Renal cortical epithelial cell (primary cell): ENCODE results near the gene WDR19. TPM values are rescaled to one million over a fixed set of nuclear protein-coding genes. Genes with fewer than 3 reads are reported as not detected.
A peak's percentile ranks its signal among the peaks of the same experiment; 100 is the strongest.

Experiments
- DNase-seq: peaks from one replicate; pipeline ENCODE4 v3.0.0-alpha.2; 2011; ENCODE audit warnings: low read depth
- total RNA-seq: library from RNA; depleted of rRNA; stranded (reverse); fragments of >200 nt; gene quantifications from 2 replicates; pipeline ENCODE4 v1.2.3, GENCODE V29; 2014

Gene WDR19
- total RNA-seq, 1 donor from 2014 or later: 42.8 TPM

DNA sequence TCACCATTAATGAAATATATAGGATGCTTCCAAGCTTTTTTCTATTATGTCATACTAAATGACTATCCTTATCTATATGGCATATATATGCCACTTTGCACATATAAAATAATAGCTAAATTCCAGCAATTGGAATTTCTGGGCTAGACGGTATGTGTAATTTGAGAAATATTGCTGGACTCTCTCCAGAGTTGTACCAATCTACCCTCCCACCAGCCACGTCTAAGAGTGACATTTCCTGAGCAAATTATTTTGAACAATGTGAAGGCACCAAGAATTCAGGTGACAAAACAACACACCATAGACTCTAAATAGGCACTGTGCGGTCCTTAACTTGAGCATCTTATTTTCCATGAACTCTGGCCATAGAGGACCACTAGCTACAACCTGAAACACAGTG is 121.5 kb downstream of the WDR19 start:
- no peak for DNase-seq

DNA sequence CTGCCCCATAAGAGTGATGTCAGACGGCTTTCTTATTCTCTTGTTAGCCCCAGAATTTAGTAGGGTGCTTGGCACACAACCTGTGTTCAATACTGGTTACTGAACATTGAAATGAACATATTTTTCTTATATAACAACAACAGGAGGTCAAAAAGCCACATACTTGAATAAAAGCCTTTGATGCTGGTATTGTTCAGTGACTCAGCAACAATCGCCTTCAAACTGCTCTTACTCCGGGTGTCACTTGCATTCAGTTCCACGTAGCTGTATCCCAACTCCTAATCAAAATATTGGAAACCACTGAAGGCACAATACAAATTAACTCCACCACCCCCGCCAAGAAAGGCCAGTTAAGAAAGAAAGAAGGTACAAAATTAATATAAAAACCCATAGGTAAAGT is 122.3 kb downstream of the WDR19 start:
- no peak for DNase-seq

DNA sequence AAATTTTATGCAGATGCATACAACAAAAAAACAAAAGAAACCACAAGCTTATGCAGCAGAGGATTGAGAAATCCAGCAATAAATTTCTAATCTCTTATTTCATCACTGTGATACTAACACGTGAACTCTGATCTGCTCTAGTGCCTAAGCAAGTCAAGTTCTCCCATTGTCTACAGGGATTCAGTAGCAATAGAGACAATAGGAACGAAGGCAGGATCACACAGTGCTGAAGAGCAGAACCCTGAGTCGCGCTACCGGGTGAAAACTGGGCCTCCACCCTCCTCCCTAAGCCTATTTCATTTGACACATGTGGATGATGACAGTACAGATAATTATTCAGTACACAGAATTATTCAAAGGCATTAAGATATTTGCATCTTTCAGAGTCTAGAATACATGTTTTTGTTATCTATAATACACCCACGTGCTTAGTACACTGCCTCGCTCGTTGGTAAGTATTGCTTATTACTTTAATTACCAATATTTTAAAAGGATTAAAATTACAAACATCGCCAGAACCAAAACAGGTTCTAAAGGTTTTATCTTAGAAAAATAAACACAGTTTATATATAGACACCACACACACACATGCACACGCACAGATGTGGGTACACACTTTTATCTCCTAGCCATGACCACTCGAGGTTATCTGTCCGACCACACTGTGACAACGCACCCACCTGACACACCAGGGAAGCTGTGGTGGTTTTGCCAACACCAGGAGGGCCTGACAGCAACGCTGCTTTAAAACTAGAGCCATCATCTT is 123.8 kb downstream of the WDR19 start:
- DNase-seq: peak; percentile 39

DNA sequence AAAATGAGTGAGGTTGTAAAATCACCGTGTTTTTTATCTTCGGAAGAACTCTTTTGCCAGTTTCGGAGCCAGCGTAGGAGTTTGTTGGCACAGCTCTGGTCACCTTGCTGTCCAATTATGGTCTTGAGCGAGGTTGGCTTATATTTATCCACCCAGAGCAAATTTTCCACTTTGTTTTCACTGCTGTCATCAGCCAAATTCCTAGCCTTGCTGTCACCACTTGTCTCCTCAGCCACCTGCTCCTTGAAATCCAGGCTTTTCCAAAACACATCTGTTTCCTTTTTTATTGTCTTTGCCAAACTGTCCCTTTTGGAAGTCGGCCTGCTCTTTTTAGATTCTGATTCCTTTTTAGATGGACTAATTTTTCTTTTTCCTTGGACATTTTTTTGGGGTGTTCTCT is 126.3 kb downstream of the WDR19 start:
- DNase-seq: no peak

DNA sequence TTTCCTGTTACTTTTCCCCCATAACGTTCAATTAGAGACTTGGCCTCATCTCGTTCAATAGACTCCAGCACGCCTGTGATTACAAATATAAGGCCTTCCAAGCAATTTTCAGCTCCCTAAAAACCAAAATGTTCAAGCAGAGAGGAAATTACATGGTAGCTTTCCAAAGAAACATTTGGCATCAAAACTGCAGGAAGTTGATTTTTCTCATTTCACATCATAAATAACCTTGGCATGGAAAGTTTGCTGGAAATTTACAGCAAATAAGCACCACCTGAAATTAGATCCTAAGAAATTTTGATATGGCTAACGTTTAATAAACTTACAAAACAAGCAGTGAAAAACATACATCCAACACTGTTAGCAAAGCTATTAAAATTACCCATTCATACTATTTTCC is 130.5 kb downstream of the WDR19 start:
- no peak for DNase-seq

DNA sequence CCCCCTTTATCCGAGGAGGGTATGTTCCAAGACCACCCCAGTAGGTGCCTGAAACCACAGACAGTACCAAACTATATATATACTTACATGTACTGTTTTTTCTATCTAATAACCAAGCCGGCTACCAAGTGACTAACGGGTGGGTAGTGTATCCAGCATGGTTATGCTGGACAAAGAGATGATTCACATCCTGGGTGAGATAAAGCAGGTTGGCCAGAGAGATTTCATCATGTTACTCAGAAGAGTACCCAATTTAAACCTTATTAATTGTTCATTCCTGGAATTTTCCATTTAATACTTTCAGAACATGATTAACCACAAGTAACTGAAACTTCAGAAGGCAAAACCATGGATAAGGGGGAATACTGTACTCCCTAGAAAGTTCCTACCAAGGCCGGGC is 137.3 kb downstream of the WDR19 start:
- peak; percentile 94 for DNase-seq

DNA sequence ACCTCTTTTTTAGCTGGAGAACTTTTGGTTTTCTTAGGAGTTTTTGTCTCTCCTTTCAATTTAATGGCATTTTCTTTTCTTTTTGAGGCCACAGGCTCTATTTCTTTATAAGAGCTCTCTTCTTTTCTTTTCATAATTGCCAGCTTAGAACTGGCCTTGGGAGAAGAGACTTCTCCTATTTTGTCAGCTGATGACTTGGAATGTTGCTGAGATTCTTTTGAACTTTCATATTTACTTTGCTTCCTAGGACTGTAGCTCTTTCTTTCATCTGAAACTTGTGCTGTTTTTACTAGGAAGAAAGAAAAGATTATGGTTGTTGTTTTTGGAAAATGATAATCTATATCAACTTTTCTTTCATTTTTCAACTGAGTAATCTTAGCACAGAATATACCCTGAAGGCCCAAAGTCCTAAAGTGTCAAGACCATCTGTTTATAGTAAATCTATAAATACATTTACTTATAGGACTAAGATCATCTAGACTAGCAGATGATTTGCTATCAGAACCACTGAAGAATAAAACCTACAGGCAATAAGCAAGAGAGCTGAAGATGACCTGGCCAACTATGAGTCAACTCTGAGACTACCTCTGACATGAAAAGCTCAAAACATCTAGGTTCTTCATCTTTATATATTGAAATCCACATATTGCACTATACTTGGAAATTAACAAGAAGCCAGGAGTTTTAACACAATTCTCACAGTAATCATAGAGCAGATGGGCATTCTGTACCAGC is 138.2 kb downstream of the WDR19 start:
- peak; percentile 42 for DNase-seq

DNA sequence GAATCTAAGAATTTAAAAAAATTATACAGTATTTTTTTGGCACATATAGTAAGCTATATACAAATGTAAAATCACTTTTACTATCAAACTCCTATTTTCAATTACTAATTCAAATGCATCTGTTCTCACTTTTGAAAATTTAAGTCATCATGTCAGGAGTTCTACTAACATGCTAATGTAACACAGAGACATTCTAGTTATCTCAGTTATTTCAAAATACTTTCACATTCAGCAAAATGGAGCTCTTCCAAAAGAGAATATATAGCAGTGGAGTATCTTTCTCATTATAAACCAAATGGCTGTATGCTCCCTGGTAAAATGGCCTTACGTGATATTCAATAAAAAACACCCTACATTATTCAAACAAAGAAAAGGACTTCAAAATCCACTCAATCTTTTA is 141.5 kb downstream of the WDR19 start:
- DNase-seq: no peak

DNA sequence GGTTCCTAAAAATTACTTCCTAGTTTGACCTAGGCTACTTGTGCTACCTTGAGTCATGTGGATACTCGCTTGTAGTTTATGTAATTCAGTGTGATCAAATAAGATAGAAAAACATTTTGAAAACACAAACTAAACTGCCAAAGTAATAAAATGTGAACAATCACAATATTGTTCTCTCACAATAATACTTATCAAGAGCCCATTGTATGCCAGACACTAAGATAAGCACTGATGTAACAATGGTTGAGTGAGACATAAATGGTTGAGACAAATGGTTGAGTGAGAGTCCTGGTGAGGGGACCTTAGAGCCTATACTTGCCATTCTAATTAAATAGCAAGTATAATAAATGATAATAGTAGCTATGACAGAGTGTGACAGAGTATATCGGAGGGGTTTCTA is 142.1 kb downstream of the WDR19 start:
- DNase-seq: no peak

DNA sequence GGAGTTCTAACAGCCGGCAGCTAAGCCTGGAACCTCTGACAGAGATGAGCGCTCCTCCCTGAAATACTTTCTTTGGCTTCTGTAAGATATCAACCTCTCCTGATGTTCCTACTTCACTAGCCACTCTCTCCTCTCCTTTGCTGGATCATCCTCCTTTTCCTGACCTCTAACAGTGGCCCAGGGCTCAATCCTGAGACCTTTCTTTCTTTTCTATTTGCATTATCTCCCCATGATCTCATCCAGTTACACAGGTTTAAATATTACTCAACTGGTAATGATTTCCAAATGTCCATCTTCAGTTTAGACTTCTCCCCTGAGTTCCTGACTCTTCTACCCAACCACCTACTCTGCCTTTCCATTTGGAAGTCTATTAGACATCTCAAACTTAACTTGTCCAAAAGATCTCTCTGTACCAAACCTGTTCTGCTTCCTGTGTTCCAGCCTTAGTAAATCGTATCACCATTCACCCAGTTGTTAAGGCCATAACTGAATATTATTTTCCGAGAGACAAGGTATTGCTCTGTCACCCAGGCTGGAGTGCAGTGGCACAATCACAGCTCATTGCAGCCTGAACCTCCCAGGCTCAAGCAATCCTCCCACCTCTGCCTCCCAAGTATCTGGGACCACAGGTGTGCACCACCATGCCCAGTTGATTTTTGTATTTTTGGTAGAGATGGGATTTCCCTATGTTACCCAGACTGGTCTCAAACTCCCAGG is 142.7 kb downstream of the WDR19 start:
- peak; percentile 46 for DNase-seq

DNA sequence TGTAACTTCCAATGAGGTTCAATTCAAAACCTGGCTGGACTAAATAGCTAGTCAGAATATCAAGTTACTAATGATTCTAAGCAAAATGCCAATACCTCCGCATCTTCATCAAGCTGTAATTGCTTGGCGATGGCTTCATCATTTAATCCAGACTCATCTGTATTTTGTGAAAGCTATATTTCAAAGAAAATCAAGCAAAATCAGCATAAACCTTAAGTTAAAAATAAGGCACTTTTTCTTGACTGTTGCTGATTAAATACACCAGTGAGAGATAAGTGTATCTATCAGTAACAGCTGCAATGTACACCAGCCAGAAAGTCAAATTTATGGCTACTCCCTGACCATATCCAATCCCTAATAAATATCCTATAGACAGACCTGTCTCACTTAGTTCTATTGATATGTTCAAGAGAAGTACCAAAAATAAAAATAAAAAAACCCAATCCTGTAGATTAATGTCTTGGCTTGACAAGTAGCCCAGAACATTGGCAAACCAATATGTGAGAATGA is 144.2 kb downstream of the WDR19 start:
- DNase-seq: no peak

DNA sequence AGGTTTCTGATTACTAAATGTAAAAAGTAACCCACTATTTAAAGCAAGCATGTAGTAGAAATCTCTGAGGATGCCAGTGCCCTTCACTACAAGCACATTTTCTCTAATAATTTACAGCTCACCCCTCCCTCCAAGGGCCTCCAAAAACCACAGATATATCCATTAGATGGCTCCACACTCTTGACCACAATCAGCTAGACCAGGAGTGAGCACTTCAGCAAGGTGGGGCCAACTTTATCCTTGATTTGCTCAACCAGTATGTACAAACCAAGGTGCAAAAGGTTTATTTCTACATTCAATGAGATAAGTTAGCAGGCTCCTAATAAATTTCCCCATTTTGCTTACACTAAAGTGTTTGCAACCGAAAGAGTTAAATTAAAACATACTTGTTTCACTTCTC is 148.0 kb downstream of the WDR19 start:
- DNase-seq: peak; percentile 52

DNA sequence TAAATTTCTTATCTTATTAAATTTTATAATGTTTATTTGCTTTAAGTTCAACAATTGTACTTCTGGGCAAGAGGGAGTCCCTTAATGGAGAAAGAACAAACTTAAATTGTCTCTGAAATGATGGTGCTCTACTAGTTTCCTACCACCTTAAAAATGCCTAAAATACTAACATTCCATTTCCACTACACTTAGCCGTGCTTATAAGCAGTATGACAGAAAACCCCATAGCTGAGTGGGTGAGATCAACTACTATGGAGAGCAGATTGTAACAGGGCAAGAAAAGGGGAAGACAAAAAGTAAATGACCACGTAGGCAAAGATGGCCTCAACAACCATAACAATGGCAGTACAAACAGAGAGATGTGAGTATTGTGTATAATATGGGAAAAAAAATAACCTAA is 148.9 kb downstream of the WDR19 start:
- DNase-seq: no peak

Other genes starting within 250 kb of the WDR19 start
- not detected in 2 replicates for gene TMEM156, start 150.1 kb upstream of the WDR19 start, total RNA-seq
- 82.3 and 100 TPM in 2 replicates for gene KLHL5, start 120.3 kb upstream of the WDR19 start, total RNA-seq
- 50.2 and 57.3 TPM in 2 replicates for gene RFC1, start 183.8 kb downstream of the WDR19 start, total RNA-seq
- gene KLB, start 224.4 kb downstream of the WDR19 start, total RNA-seq: not detected in 2 replicates